Measurements from ENCODE around the gene NCKIPSD. TPM values are rescaled to one million over a fixed set of nuclear protein-coding genes. Genes with fewer than 3 reads are reported as not detected.

Gene NCKIPSD
- total RNA-seq, 1 experiment from 2014 or later = 26.9 TPM

DNA sequence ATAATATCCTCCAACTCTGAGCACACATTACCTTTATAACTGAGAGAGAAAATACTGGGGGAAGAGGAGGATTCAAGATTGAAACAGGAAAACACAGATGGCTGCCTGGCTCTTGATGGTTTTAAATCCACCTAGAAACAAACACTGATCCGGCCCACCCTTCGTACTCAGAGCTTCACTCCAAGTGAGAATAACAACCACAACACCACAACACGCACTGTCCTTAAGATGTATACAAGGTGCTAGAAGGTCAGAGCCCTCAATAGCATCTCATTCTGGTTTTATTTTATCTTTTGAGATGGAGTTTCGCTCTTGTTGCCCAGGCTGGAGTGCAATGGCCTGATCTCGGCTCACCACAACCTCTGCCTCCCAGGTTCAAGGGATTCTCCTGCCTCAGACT, 21.4 kb upstream of the NCKIPSD start:
- Mint-ChIP-seq H3K36me3 (ENCODE audit: insufficient read depth, unreplicated experiment) (peaks cover 44% of the 10 kb centered on the region), H3K4me1 (ENCODE audit: low read depth, unreplicated experiment) (peaks cover 8% of the 10 kb centered on the region), H3K4me3 (ENCODE audit: low read depth, unreplicated experiment) (no peak overlapping the region), H3K27ac (ENCODE audit: unreplicated experiment) (no peak overlapping the region), H3K9me3 (ENCODE audit: low read depth, unreplicated experiment) (no peaks in the 10 kb centered on the region), H3K27me3 (ENCODE audit: unreplicated experiment) (no peaks in the 10 kb centered on the region)
- CTCF ChIA-PET = interaction anchor here (1.1 kb wide), 1 partner anchor 10 kb away, joined by 3 read pairs; the partner anchor contains the start of gene IP6K2
- TF ChIP-seq, protein P1, sequence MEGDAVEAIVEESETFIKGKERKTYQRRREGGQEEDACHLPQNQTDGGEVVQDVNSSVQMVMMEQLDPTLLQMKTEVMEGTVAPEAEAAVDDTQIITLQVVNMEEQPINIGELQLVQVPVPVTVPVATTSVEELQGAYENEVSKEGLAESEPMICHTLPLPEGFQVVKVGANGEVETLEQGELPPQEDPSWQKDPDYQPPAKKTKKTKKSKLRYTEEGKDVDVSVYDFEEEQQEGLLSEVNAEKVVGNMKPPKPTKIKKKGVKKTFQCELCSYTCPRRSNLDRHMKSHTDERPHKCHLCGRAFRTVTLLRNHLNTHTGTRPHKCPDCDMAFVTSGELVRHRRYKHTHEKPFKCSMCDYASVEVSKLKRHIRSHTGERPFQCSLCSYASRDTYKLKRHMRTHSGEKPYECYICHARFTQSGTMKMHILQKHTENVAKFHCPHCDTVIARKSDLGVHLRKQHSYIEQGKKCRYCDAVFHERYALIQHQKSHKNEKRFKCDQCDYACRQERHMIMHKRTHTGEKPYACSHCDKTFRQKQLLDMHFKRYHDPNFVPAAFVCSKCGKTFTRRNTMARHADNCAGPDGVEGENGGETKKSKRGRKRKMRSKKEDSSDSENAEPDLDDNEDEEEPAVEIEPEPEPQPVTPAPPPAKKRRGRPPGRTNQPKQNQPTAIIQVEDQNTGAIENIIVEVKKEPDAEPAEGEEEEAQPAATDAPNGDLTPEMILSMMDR (IDR thresholded peaks at IDR 0.05; ENCODE audit: unreplicated experiment) = no peak
- DNase-seq = no peak
- intact Hi-C loops (cut with micrococcal nuclease; ENCODE audit: unreplicated experiment) = no loop called here
- no TSS peak for BruUV-seq (replicated peaks)

DNA sequence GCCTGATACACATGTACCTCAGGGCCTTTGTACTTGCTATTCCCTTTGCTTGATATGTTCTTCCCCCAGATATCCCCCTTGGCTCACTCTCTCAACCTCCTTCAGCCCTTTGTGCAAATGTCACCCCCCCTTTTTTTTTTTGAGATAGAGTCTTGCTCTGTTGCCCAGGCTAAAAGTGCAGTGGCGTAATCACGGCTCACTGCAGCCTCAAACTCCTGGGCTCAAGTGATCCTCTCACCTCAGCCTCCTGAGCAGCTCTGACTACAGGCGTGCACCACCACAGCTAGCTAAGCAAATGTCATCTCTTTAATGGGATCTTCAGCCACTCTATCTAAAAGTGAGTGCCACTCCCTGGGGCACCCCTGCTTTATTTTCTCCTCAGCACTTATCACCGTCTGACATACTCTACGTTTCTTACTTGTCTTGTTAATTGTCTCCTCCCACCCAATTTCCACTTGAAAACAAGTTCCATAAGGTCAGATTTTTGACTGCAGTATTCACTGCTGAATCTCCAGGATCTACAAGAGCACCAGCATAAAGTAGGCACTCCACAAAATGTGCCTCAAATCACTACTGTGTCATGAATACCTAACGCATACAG, 16.7 kb upstream of the NCKIPSD start:
- H3K4me1 Mint-ChIP-seq (ENCODE audit: low read depth, unreplicated experiment) = peaks cover 10% of the 10 kb centered on the region
- no peak overlapping the region for H3K4me3 Mint-ChIP-seq (ENCODE audit: low read depth, unreplicated experiment)
- H3K9me3 Mint-ChIP-seq (ENCODE audit: low read depth, unreplicated experiment) = no peaks in the 10 kb centered on the region
- no peak for DNase-seq
- CTCF ChIA-PET = interaction anchor here (0.6 kb wide), 1 partner anchor 102 kb away, joined by 3 read pairs; no protein-coding TSS in a partner anchor
- intact Hi-C loops (cut with micrococcal nuclease; ENCODE audit: unreplicated experiment) = no loop called here
- no peak overlapping the region for H3K27ac Mint-ChIP-seq (ENCODE audit: unreplicated experiment)
- BruUV-seq (replicated peaks) = no TSS peak
- peaks cover 46% of the 10 kb centered on the region for H3K36me3 Mint-ChIP-seq (ENCODE audit: insufficient read depth, unreplicated experiment)
- TF ChIP-seq, protein P1 (IDR thresholded peaks at IDR 0.05; ENCODE audit: unreplicated experiment) = no peak
- no peaks in the 10 kb centered on the region for H3K27me3 Mint-ChIP-seq (ENCODE audit: unreplicated experiment)

DNA sequence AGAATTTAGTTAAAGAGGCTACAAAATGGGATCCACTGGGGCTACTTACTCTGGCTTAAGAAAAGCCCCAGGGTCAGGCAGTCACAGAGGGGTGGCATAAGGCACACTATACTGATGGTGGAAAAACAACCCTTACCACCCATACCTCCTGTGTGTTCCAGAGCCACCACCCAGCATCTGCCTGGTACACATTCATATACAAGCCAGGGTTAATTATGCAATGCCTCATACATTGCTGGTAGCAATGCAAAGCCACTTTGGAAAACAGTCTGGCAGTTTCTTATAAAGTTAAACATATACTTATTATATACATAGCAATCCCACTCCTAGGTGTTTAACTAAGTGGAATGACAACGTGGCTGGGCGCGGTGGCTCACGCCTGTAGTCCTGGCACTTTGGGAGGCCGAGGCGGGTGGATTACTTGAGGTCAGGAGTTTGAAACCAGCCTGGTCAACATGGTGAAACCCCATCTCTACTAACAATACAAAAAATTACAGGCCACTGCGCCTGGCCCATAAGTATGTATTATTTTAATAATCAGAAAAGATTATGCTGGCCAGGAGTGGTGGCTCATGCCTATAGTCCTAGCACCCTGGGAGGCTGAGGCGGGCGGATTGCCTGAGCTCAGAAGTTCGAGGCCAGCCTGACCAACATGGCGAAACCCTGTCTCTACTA, 15.2 kb upstream of the NCKIPSD start:
- CTCF ChIA-PET = no interaction called here
- no peak overlapping the region for H3K27ac Mint-ChIP-seq (ENCODE audit: unreplicated experiment)
- intact Hi-C loops (cut with micrococcal nuclease; ENCODE audit: unreplicated experiment) = no loop called here
- no peak overlapping the region for H3K4me3 Mint-ChIP-seq (ENCODE audit: low read depth, unreplicated experiment)
- no peak for DNase-seq
- peaks cover 47% of the 10 kb centered on the region for H3K36me3 Mint-ChIP-seq (ENCODE audit: insufficient read depth, unreplicated experiment)
- TF ChIP-seq, protein P1 (IDR thresholded peaks at IDR 0.05; ENCODE audit: unreplicated experiment) = no peak
- no peaks in the 10 kb centered on the region for H3K27me3 Mint-ChIP-seq (ENCODE audit: unreplicated experiment)
- peaks cover 10% of the 10 kb centered on the region for H3K4me1 Mint-ChIP-seq (ENCODE audit: low read depth, unreplicated experiment)
- no TSS peak for BruUV-seq (replicated peaks)
- H3K9me3 Mint-ChIP-seq (ENCODE audit: low read depth, unreplicated experiment) = no peaks in the 10 kb centered on the region

DNA sequence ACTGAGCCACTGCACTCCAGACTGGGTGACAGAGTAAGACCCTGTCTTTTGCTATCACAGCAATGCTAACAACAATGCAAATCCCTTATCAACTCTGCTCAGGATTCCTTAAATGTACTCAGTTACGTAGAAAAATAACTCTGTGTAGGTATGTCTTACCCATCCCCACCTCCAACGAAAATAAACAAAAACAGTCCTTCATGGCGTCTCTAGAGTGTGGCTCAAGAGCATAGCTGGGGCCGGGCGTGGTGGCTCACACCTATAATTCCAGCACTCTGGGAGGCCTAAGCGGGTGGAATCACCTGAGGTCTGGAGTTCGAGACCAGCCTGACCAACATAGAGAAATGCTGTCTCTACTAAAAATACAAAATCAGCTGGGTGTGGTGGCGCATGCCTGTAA, 13.2 kb upstream of the NCKIPSD start:
- intact Hi-C loops (cut with micrococcal nuclease; ENCODE audit: unreplicated experiment) = no loop called here
- CTCF ChIA-PET = no interaction called here
- H3K4me3 Mint-ChIP-seq (ENCODE audit: low read depth, unreplicated experiment) = no peak overlapping the region

More for the DNA sequence above, 13.2 kb upstream of the NCKIPSD start:
- H3K36me3 Mint-ChIP-seq (ENCODE audit: insufficient read depth, unreplicated experiment) = peaks cover 49% of the 10 kb centered on the region
- TF ChIP-seq, protein P1 (IDR thresholded peaks at IDR 0.05; ENCODE audit: unreplicated experiment) = no peak
- no peak overlapping the region for H3K27ac Mint-ChIP-seq (ENCODE audit: unreplicated experiment)
- peaks cover 22% of the 10 kb centered on the region for H3K4me1 Mint-ChIP-seq (ENCODE audit: low read depth, unreplicated experiment)
- no peak for DNase-seq
- no TSS peak for BruUV-seq (replicated peaks)
- no peaks in the 10 kb centered on the region for H3K9me3 Mint-ChIP-seq (ENCODE audit: low read depth, unreplicated experiment)
- H3K27me3 Mint-ChIP-seq (ENCODE audit: unreplicated experiment) = no peaks in the 10 kb centered on the region

Data from Calu3 (cell line).